HG02938 (cell line): ENCODE results near the gene YY2.
"Not testable (repeated sequence)": the region's sequence is repeated elsewhere in the genome, so short reads cannot be mapped to it uniquely, and the experiment has no call there.

ENCODE experiments used
- ATAC-seq: cut with Tn5 transposase; IDR thresholded peaks from one replicate; pipeline ENCODE4 v1.9.1; 2021; ENCODE audit warnings: mild to moderate bottlenecking, moderate library complexity; ENCODE audit not compliant: unreplicated experiment

YY2 gene

GRCh38 chrX:21855937-21856415, at the start of gene YY2:
Gene YY2, plus strand, starts transcription at chrX:21855987. Its CDS starts 498 bp downstream, at chrX:21856485.
- no peak for ATAC-seq

- ATAC-seq = no peak
These were observed 49.1 kb upstream of the YY2 start for GRCh38 chrX:21806691-21807090.

- no peak for ATAC-seq
These were observed 44.0 kb upstream of the YY2 start for GRCh38 chrX:21811832-21812231.

GRCh38 chrX:21812628-21813027, 43.2 kb upstream of the YY2 start:
- no peak for ATAC-seq

- no peak for ATAC-seq
These were observed 42.0 kb upstream of the YY2 start for GRCh38 chrX:21813612-21814368.

GRCh38 chrX:21816136-21816535, 39.7 kb upstream of the YY2 start:
- no peak for ATAC-seq

- ATAC-seq = not testable (repeated sequence)
These were observed 35.6 kb upstream of the YY2 start for GRCh38 chrX:21820170-21820569.

- no peak for ATAC-seq
These were observed 33.9 kb upstream of the YY2 start for GRCh38 chrX:21821875-21822274.

- ATAC-seq = no peak
These were observed 24.3 kb upstream of the YY2 start for GRCh38 chrX:21831496-21831895.

- ATAC-seq = no peak
These were observed 18.7 kb upstream of the YY2 start for GRCh38 chrX:21837056-21837455.

- ATAC-seq = peak; percentile 8
These were observed 16.9 kb upstream of the YY2 start for GRCh38 chrX:21838937-21839333.

- ATAC-seq = peak; percentile 90
These were observed 16.2 kb upstream of the YY2 start, which contains the start of gene MBTPS2 for GRCh38 chrX:21839334-21840192. Gene MBTPS2, plus strand, starts transcription at chrX:21839617. Its CDS starts 118 bp downstream, at chrX:21839735.

GRCh38 chrX:21840193-21840545, 15.6 kb upstream of the YY2 start:
- ATAC-seq = peak; percentile 12

GRCh38 chrX:21843179-21843578, 12.6 kb upstream of the YY2 start:
- no peak for ATAC-seq

GRCh38 chrX:21845096-21845495, 10.7 kb upstream of the YY2 start:
- no peak for ATAC-seq

- no peak for ATAC-seq
These were observed 8.4 kb upstream of the YY2 start for GRCh38 chrX:21847342-21847741.

GRCh38 chrX:21853578-21853977, 2.2 kb upstream of the YY2 start:
- no peak for ATAC-seq

- ATAC-seq = no peak
These were observed 717 bp downstream of the YY2 start for GRCh38 chrX:21856504-21856903.

GRCh38 chrX:21863241-21863640, 7.5 kb downstream of the YY2 start:
- no peak for ATAC-seq

- no peak for ATAC-seq
These were observed 9.6 kb downstream of the YY2 start for GRCh38 chrX:21865436-21865835.

- ATAC-seq = no peak
These were observed 14.7 kb downstream of the YY2 start for GRCh38 chrX:21870494-21870893.
